Hepatocyte (in vitro differentiated cells): ENCODE data around the gene HORMAD2. TPM values are rescaled to one million over a fixed set of nuclear protein-coding genes. Genes with fewer than 3 reads are reported as not detected.

Experiments
- DNase-seq: peaks from one replicate; pipeline ENCODE4 v3.0.0-alpha.2; 2016; ENCODE audit warnings: low spot score
- H2AFZ ChIP-seq: fragments of 200-600 bp; sonication (generic); 2 replicates; pipeline ENCODE4 v1.6.0; 2016; ENCODE audit warnings: antibody characterized with exemption, mild to moderate bottlenecking
- H3K27ac ChIP-seq: fragments of 200-600 bp; sonication (generic); 2 replicates; pipeline ENCODE4 v1.5.1; 2016; ENCODE audit warnings: mild to moderate bottlenecking
- H3K27me3 ChIP-seq: fragments of 200-600 bp; sonication (generic); 2 replicates; pipeline ENCODE4 v1.6.1; 2016
- H3K36me3 ChIP-seq: fragments of 200-600 bp; sonication (generic); replicated peaks from 2 replicates; pipeline ENCODE4 v1.5.1; 2016; ENCODE audit warnings: low read depth; ENCODE audit not compliant: insufficient read depth
- H3K4me1 ChIP-seq: fragments of 200-600 bp; sonication (generic); 2 replicates; pipeline ENCODE4 v1.5.1; 2016; ENCODE audit warnings: mild to moderate bottlenecking, moderate library complexity; ENCODE audit not compliant: insufficient read depth
- H3K4me2 ChIP-seq: fragments of 200-600 bp; sonication (generic); 2 replicates; pipeline ENCODE4 v1.6.0; 2016
- H3K4me3 ChIP-seq: fragments of 200-600 bp; sonication (generic); 2 replicates; pipeline ENCODE4 v1.5.1; 2016; ENCODE audit warnings: mild to moderate bottlenecking
- H3K79me2 ChIP-seq: fragments of 200-600 bp; sonication (generic); 2 replicates; pipeline ENCODE4 v1.6.0; 2017; ENCODE audit warnings: mild to moderate bottlenecking
- H3K9me2 ChIP-seq: fragments of 200-600 bp; sonication (generic); replicated peaks from 2 replicates; pipeline ENCODE4 v1.6.0; 2017; ENCODE audit warnings: mild to moderate bottlenecking; ENCODE audit not compliant: insufficient read depth
- H3K9me3 ChIP-seq: fragments of 200-600 bp; sonication (generic); 2 replicates; pipeline ENCODE4 v1.5.1; 2016; ENCODE audit warnings: low read depth, mild to moderate bottlenecking
- H4K20me1 ChIP-seq: fragments of 200-600 bp; sonication (generic); 2 replicates; pipeline ENCODE4 v1.6.0; 2016; ENCODE audit warnings: mild to moderate bottlenecking; ENCODE audit not compliant: insufficient read depth, poor library complexity, severe bottlenecking
- EZH2 ChIP-seq: fragments of 200-600 bp; sonication (generic); IDR thresholded peaks from 2 replicates; pipeline ENCODE4 v1.6.1; 2016; ENCODE audit warnings: antibody characterized with exemption, mild to moderate bottlenecking, borderline replicate concordance
- EZH2phosphoT487 ChIP-seq: fragments of 200-600 bp; sonication (generic); IDR thresholded peaks from one replicate; pipeline ENCODE4 v1.6.1; 2018; ENCODE audit warnings: antibody characterized with exemption, mild to moderate bottlenecking, low read depth, moderate library complexity; ENCODE audit not compliant: unreplicated experiment, severe bottlenecking
- WGBS: methylation state at CpG from one replicate; pipeline ENCODE4 v1.1.6; 2016; ENCODE audit warnings: low lambda C conversion rate; ENCODE audit errors: missing lambda C conversion rate; 5-methylcytosine and 5-hydroxymethylcytosine counted together
- polyA plus RNA-seq: library from polyadenylated mRNA; unstranded; fragments of >200 nt; fragmentation: Nextera tagmentation; extraction: Ambion mirVana; gene quantifications from 2 replicates; pipeline ENCODE4 v1.2.1, GENCODE V29; 2016
- total RNA-seq: library from RNA; depleted of rRNA; stranded (reverse); fragments of >200 nt; gene quantifications from 2 replicates; pipeline ENCODE4 v1.2.3, GENCODE V29; 2014
- TF ChIP-seq, protein P1 (sequence below): fragments of 200-600 bp; sonication (generic); IDR thresholded peaks from 2 replicates; pipeline ENCODE4 v1.5.1; 2016; ENCODE audit warnings: antibody characterized with exemption, mild to moderate bottlenecking; ENCODE audit not compliant: poor library complexity

The HORMAD2 gene
- total and polyA plus RNA-seq, 2 experiments from 2014 or later: not detected

DNA sequence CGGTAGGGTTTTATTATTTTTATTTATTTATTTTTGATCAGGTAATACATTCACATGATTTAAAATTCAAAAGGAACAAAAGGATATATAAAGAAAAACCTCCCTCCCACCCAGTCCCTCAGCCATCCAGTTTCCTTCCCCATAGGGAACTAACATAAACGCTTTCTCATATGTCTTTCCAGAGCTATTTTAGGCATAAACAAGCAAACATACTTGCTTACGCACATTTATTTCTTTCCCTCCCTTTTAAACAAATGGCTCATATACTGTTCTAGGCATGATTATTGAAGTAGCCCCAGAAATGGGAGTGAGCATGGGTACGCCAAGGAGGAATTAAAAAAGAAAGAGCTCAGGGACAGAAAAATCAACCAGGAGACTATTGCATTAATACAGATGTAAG lies 102.6 kb downstream of the HORMAD2 start:
- Histone ChIP-seq H3K27ac (peak overlapping the region; percentile 48), H3K27me3 (no peaks in the 10 kb centered on the region), H3K4me1 (peaks cover 28% of the 10 kb centered on the region), H3K9me2 (no peaks in the 10 kb centered on the region), H3K79me2 (no peaks in the 10 kb centered on the region), H3K9me3 (no peaks in the 10 kb centered on the region), H4K20me1 (no peaks in the 10 kb centered on the region), H2AFZ (no peak overlapping the region), H3K4me2 (no peak overlapping the region), H3K36me3 (no peaks in the 10 kb centered on the region), H3K4me3 (no peak overlapping the region)
- no peak for TF ChIP-seq EZH2phosphoT487
- TF ChIP-seq, protein P1, sequence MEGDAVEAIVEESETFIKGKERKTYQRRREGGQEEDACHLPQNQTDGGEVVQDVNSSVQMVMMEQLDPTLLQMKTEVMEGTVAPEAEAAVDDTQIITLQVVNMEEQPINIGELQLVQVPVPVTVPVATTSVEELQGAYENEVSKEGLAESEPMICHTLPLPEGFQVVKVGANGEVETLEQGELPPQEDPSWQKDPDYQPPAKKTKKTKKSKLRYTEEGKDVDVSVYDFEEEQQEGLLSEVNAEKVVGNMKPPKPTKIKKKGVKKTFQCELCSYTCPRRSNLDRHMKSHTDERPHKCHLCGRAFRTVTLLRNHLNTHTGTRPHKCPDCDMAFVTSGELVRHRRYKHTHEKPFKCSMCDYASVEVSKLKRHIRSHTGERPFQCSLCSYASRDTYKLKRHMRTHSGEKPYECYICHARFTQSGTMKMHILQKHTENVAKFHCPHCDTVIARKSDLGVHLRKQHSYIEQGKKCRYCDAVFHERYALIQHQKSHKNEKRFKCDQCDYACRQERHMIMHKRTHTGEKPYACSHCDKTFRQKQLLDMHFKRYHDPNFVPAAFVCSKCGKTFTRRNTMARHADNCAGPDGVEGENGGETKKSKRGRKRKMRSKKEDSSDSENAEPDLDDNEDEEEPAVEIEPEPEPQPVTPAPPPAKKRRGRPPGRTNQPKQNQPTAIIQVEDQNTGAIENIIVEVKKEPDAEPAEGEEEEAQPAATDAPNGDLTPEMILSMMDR: no peak
- TF ChIP-seq EZH2: no peak
- 57% methylated on average over 4 of the region's 4 CpGs for whole genome bisulfite sequencing
- no peak for DNase-seq

GRCh38 chr22:30183271-30183670 lies 103.0 kb downstream of the HORMAD2 start:
- no peak overlapping the region for H3K4me3 ChIP-seq
- H3K9me3 ChIP-seq: no peaks in the 10 kb centered on the region
- H3K4me2 ChIP-seq: no peak overlapping the region
- no peaks in the 10 kb centered on the region for H3K27me3 ChIP-seq
- peaks cover 28% of the 10 kb centered on the region for H3K4me1 ChIP-seq
- 77% methylated on average over 3 of the region's 3 CpGs for WGBS
- TF ChIP-seq, protein P1: no peak
- TF ChIP-seq EZH2 (no peak), EZH2phosphoT487 (no peak)
- no peaks in the 10 kb centered on the region for H3K9me2 ChIP-seq
- H2AFZ ChIP-seq: no peak overlapping the region
- no peaks in the 10 kb centered on the region for H3K79me2 ChIP-seq
- no peaks in the 10 kb centered on the region for H4K20me1 ChIP-seq
- peak overlapping the region; percentile 48 for H3K27ac ChIP-seq
- no peaks in the 10 kb centered on the region for H3K36me3 ChIP-seq
- DNase-seq: no peak

- Histone ChIP-seq H3K79me2 (no peaks in the 10 kb centered on the region), H3K36me3 (no peaks in the 10 kb centered on the region), H2AFZ (no peak overlapping the region), H3K4me1 (peaks cover 28% of the 10 kb centered on the region), H3K4me2 (no peak overlapping the region), H3K9me2 (no peaks in the 10 kb centered on the region), H3K4me3 (no peak overlapping the region), H3K27me3 (no peaks in the 10 kb centered on the region), H4K20me1 (no peaks in the 10 kb centered on the region), H3K27ac (peak overlapping the region; percentile 48), H3K9me3 (no peaks in the 10 kb centered on the region)
- no peak for TF ChIP-seq EZH2phosphoT487
- no peak for TF ChIP-seq EZH2
- TF ChIP-seq, protein P1: no peak
- 78% methylated on average over 2 of the region's 2 CpGs for WGBS
- no peak for DNase-seq
These were observed 103.6 kb downstream of the HORMAD2 start for GRCh38 chr22:30183861-30184278.

DNA sequence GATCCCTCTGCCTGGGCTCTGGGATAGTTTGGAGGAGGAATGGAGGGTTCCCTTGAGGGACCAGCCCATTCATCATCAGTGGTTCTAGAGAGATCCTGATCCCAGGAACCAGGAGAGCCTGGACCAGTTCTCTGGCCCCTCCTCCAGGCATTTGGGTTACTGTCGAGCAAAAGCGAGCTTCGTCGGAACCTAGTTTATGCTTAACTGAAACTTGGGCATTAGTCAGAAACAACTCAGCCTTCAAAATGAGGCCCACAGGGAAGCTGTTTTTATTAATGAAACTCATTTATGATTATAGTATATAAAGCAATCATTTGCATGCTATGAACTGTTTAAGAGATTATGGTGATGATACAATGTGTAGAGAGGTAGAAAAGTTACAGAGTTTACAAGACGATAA lies 104.9 kb downstream of the HORMAD2 start:
- 71% methylated on average over 5 of the region's 5 CpGs for WGBS
- Histone ChIP-seq H3K9me3 (no peaks in the 10 kb centered on the region), H3K4me2 (no peak overlapping the region), H3K4me3 (no peak overlapping the region), H3K79me2 (no peaks in the 10 kb centered on the region), H4K20me1 (no peaks in the 10 kb centered on the region), H3K36me3 (no peaks in the 10 kb centered on the region), H2AFZ (no peak overlapping the region), H3K27ac (no peak overlapping the region), H3K27me3 (no peaks in the 10 kb centered on the region), H3K9me2 (no peaks in the 10 kb centered on the region), H3K4me1 (peaks cover 28% of the 10 kb centered on the region)
- no peak for DNase-seq
- TF ChIP-seq, protein P1: no peak
- TF ChIP-seq EZH2phosphoT487: no peak
- TF ChIP-seq EZH2: no peak
